ENCODE results near the gene MED12L. TPM values are rescaled to one million over a fixed set of nuclear protein-coding genes. Genes with fewer than 3 reads are reported as not detected.

Gene MED12L
- total RNA-seq, 2 experiments from 2014 or later, result 1.5 to 1.8 TPM

DNA sequence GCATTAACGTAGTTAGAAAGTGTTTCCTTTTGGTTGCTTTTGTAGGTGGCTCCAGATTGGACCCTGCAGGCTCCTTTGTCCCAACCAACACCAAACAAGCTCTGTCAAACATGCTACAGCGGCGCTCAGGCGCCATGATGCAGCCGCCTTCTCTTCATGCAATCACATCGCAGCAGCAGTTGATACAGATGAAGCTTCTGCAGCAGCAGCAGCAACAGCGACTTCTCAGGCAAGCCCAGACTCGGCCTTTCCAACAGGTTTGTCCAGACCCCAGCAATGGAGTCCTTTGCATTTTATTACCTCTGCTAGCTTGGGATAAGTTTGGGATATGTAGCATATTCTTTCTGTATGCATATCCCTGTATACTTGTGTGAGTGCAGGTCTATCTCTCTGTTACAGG lies 309.1 kb downstream of the MED12L start:
- POLR2A ChIA-PET, result no interaction called here
- CTCF ChIA-PET, result no interaction called here

DNA sequence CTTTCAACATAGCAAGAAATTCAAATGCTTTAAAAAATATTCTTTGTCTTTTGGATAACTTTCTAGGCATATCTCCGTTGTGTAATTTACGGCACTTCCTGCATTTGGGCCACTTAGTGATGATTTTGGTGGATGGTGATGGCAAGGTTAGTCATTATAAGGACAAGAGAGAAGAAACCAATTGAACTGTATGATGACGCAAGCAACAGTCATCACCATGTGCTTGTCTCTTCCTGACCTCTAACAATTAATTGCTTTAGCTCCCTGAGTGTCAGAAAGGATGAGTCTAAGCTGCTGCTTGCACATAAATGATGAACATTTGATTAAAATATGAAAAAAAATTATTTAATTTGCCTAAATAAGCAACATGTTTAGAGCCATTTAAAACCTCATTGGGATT lies 310.3 kb downstream of the MED12L start:
- ChIA-PET CTCF (no interaction called here), POLR2A (no interaction called here)

DNA sequence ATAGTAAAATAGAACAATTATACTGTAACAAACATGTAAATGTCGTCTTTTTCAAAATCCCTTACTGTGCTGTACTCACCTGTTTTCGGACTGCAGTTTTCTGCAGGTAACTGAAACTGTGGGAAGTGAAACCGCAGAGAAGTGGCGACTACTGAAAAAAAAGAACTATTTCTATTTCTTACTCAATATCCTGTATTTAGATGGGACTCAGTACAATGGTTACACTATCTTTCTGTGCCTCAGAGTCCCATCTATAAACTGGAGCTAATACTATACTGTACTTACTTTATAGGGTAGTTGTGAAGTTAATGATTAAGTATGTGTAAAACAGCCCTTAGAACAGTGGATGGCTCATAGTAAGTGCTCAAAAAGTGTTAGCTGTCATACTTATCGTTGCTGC lies 313.4 kb downstream of the MED12L start:
- ChIA-PET CTCF (no interaction called here), POLR2A (no interaction called here)

DNA sequence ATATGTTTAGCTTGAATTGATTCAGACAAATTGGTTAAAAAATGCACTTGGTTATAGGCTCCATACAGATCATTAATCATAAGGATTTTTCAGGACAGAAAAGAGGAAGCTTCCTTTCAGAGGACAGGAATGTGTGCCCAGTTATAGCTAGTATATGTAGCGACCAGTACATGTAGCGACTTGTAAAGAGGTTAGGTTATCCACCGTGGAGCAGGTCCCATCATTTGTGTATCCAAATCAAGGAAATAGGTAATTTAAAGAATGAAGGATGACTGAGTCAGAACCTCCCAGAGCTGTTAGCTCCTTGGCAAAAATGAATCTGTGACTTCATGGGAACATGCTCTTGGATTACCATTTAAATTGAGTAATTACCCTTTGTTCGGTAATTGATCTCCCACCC lies 314.9 kb downstream of the MED12L start:
- POLR2A ChIA-PET, result no interaction called here
- CTCF ChIA-PET, result no interaction called here

DNA sequence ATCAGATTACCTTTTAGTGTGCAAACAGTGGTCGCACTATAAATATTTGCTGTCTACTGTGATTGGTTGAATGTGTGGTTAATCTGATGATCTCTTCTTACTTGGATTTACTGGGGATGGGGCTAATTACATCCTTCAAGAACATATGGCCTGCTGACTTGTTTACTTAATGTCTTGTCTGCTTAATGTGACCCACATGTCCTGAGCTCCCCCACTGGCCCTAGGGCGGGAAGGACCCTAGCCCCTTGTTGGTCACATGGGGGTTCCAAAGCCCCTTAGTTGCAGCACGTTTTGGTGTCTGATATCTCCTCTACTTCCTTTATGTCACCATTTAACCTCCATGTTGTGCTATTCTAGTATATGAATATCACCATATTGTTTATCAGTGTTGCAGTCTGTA lies 316.9 kb downstream of the MED12L start:
- POLR2A ChIA-PET, result no interaction called here
- CTCF ChIA-PET, result no interaction called here

DNA sequence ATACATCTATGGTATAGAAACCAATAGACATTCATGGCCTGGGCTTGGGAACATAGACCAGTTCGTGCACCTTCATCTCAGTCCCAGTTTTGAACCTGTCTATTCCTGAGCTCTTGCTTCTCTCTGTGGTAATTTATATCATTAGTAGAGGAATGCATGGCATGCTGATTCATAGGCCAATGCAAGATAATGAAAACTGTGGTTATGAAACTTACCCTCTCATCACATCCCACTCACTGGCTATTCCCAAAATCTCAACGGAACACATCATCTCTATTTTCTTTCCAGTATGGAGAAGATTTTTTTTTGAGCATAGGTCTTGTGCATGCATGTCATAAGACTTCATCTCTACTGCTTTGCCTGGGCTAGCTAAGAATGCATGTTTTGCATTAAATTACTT lies 317.8 kb downstream of the MED12L start:
- CTCF ChIA-PET, result no interaction called here
- POLR2A ChIA-PET, result no interaction called here

DNA sequence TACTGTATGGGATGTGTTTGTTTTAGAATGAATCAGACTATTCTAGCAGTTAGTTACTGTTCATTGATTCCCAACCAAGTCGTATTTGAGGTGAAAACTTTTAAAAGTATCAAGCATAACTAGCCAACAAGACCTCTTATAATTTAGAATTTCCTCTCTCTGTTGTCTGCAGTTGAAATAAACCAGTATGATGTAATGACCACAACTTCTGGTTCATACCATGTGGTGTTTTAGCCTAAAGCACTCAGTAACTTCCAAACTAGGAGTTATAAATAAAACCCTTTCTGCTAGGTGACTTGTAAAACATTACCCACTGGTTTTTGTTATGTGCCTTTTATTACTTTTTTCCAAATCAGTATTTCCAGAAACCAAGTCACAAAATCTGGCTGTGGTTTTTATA lies 318.9 kb downstream of the MED12L start:
- CTCF ChIA-PET, result no interaction called here
- POLR2A ChIA-PET, result no interaction called here

DNA sequence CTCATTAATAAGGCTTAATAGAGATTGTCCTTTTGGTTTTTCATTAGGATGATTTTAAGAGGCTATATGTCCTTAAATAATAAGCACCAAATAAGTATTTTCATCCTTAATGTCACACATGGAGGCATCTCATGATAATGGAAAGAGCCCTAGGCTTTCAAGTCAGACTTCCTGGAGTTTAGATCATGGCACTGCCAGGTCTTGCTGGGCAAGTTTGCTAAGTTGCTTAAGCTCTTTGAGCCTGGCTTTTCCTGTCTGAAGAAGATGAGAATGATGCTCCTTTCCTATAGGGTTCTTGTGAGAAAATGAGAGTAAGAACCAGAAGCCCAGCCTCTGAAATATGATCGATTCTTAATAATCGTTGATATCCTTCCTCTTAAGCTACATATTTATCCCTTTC lies 322.5 kb downstream of the MED12L start:
- ChIA-PET POLR2A (no interaction called here), CTCF (no interaction called here)

DNA sequence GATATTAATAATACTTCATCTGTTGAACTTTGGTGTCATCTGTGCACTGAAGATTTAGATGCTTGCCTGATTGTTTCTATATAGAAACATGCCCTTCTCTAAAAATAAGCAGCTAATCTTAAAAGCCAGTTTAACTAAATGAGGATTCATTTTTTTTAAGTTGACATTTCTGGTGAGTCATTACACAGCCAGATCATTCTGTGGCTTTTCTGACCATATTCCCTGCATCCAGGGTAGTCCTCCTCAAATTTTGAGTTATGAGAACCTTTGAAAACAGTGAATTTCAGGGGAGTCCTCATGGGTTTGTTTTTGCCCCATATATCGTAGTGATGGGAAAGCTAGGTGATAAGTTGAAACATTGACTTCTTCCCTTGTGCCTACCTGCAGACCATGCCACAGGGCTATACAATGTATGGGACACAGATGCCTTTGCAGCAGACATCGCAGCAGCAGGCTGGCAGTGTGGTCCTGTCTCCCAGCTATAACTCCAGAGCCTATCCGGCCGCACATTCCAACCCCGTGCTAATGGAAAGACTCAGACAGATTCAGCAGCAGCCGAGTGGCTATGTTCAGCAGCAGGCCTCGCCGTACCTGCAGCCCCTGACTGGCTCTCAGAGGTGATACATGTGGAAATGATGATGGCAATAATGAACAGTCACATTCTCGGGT lies 325.6 kb downstream of the MED12L start:
- ChIA-PET CTCF (no interaction called here), POLR2A (no interaction called here)

DNA sequence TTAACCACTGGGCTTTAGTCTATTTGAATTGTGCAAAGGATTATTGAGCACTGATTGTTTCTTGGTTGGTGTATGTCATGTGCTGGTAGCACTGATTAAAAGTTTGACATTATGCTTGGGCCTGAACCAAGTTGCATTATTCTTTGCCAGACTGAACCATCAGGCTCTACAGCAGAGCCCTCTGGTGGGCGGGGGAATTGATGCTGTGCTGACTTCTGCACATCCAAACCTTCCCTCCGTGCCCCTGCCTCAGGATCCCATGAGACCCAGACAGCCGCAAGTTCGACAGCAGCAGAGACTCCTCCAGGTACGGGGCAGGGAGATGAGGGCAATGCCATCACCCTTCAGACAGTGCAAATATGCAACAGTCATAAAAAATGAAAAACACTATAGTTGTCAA lies 327.5 kb downstream of the MED12L start:
- CTCF ChIA-PET, result no interaction called here
- POLR2A ChIA-PET, result no interaction called here

DNA sequence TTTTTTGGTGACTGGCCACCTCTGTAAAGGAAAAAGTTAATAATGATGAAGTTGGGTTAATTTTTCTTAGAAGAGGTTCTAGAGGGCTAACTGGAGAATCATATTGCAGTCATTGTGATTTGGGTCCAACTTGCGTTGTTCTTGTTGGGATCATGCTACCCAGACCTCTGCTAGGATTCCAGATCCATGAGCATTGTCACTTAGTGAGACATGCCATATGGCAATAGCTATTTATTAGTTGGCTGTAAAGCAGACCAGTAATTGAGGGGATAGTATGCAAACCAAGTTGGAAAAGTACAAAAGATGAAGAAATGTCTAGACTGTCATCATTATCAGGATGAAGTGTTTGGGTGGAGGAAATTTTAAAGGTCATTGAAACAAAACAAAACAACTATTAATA lies 329.8 kb downstream of the MED12L start:
- POLR2A ChIA-PET, result no interaction called here

DNA sequence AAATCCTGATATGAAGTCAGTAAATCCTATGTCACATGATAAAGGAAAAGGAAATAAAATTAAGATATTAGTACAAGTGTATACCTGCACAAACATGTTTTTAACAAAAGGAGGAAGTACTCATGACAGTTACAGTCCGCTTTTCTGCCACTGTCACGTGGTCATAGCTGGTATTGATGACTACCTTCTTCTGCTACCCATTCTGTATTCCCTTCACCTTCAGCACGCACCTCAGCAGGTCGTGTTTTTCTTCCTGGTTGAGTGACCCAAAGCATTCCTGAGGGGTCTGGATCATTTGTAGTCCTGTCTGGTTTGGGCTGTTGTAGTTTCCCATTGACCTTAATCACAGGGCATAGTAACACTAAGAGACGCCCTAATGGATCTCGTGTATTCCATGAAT lies 334.3 kb downstream of the MED12L start:
- CTCF ChIA-PET, result no interaction called here
- POLR2A ChIA-PET, result no interaction called here

More for the DNA sequence above, 329.8 kb downstream of the MED12L start:
- CTCF ChIA-PET, result no interaction called here

DNA sequence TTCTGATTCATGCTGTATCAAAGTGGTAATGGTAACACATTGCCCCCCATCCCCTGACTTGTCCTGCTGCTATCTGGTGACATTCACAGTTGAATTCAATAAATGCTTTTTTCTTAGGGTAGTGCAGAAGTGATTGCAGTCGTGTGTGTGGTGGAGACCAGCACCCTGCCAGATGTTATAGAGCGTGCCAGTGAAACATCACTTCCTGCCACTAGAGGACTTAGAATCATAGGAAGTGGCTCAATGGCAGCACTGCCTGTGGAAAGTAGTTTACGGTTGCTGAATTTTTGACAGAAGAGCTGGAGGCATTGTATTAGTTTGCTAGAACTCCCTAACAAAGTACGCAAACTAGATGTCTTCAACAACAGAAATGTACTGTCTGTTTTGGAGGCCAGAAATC lies 336.5 kb downstream of the MED12L start:
- POLR2A ChIA-PET, result no interaction called here
- CTCF ChIA-PET, result no interaction called here

DNA sequence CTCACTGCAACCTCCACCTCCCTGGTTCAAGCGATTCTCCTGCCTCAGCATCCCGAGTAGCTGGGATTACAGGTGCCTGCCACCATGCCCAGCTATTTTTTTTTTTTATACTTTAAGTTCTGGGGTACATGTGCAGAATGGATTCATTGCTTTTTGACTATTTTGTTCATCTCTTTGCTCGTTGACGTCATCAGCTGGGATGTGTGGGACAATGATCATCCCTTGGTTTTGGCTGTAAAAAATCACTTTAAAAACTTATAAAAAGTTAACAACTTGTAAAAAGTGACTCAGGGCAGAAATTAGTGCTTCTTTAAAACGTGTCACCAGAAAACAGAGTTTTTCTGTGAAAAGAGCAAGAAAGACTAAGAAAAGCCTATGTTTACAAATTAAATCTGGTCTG lies 337.6 kb downstream of the MED12L start:
- POLR2A ChIA-PET, result no interaction called here
- CTCF ChIA-PET, result interaction anchor here (0.6 to 0.7 kb wide), 2 partner anchors 12 to 46 kb away, joined by 3 to 4 read pairs; no protein-coding TSS in a partner anchor

DNA sequence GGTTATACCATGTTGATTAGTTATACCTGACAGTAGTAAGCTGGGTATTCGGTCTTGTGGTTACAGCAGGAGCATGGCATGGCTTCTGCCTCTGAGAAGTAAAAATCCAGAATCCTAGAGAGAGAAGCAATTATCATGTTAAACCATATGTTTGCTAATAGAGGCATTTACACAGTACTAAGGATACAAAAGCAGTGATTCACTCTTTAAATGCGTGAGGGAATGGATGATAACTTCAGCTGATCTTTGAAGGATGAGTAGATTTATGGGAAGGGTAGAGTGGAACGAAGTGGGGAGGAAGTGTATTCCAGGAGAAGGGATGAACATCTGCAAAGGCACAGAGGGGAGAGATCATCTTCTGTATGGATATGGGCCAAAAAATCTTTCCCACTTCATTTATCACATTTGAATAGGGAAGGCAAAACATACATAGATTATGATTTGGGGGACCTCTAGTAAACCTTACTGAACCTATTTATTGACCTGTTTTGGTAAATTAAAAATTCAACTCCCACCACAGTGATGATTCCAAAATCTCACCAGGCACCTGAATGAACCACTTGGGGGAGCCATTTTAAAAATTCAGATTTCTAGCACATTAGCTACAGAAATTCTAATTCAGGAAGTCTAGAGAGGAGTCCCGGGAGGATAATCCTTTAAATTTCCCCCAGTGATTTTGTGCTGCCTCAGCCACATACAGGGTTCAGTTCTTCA lies 340.3 kb downstream of the MED12L start:
- POLR2A ChIA-PET, result no interaction called here

DNA sequence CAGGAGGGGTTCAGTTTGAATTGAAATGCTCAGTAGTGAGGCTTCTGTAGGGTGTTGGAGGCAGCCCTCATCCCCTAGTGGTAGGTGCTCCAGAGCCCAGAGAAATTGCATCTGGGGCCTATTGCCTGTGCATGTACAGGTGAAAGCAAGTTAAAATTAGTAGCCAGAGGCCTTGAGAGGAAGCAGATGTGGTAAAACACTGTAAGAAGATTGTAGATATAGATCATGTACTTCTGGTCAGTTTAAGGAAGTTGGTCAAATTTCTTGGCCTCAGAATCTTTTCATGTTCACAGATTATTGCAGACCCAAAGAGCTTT lies 340.8 kb downstream of the MED12L start:
- POLR2A ChIA-PET, result no interaction called here
- CTCF ChIA-PET, result interaction anchor here (1.1 kb wide), 1 partner anchor 13 kb away, joined by 3 read pairs; no protein-coding TSS in a partner anchor

More for the DNA sequence above, 340.3 kb downstream of the MED12L start:
- CTCF ChIA-PET, result interaction anchor here (1.1 kb wide), 1 partner anchor 14 kb away, joined by 3 read pairs; no protein-coding TSS in a partner anchor

DNA sequence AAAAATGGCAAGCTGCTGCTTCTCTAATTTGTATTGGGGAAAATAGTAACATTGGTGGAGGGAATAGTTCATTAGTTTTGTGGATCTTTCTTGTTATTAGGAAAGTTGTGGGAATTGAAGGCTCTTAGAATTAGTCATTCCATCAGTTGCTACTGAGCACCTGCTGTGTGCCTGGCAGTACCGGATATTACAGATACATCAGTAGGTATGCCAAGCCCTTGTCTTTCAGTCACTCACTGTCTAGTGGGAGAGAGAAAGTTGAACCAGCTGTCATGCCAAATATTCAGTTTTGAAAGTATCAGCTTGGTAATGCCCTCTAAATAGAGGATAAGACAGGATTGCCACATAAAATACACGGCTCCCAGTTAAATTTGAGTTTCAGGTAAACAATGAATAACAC lies 342.9 kb downstream of the MED12L start:
- POLR2A ChIA-PET, result no interaction called here
- CTCF ChIA-PET, result no interaction called here

DNA sequence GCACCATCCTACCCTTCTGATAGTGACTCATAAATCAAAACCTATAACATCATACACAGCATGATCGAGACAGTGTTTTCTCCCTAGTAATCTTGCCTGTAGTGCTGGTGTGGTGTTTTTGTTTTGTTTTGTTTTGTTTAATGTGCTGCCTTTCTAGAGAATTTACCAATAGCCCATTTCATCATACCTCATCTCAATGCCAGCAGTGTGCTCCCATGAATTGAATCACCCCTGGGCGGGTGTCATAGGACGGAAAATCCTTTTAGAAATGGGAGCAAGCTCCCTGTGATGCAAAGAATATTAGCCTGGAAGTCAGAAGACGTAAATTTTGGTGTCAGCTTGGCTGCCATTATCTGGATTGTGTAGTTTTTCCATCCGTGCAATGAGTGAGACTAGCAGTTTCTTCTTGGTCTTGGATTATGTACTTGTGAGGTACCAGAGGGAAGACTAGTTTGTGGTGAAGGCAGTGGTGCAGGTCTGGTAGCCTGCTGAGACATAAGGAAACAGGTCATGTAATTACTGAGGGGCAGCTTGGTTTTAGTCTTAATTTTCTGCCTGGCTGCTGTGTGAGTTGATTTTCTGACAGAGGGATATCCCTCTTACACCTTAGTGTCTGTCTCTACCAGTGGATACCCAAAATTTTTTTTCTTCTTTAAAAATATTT lies 345.5 kb downstream of the MED12L start:
- ChIA-PET CTCF (no interaction called here), POLR2A (interaction anchor here (0.6 kb wide), 1 partner anchor 124 kb away, joined by 3 read pairs; no protein-coding TSS in a partner anchor)

DNA sequence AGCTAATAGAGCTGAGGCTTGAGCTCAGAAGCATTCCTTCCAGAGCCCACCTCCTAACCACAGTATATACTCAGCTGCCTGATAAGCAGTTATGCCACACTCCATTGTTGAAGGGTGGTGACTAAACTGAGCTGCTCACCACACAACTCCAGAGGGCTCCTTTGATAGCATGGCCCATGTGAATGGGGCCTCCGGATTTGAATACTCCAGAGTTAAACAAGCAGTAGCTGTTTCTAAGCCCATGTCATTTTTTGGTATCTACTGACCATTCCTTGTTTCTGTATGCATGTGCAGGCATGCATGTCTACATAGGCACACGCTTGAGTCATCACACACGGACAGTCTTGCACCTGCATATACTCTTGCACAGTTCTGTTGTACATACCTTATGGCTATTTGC lies 346.5 kb downstream of the MED12L start:
- ChIA-PET POLR2A (no interaction called here), CTCF (no interaction called here)

DNA sequence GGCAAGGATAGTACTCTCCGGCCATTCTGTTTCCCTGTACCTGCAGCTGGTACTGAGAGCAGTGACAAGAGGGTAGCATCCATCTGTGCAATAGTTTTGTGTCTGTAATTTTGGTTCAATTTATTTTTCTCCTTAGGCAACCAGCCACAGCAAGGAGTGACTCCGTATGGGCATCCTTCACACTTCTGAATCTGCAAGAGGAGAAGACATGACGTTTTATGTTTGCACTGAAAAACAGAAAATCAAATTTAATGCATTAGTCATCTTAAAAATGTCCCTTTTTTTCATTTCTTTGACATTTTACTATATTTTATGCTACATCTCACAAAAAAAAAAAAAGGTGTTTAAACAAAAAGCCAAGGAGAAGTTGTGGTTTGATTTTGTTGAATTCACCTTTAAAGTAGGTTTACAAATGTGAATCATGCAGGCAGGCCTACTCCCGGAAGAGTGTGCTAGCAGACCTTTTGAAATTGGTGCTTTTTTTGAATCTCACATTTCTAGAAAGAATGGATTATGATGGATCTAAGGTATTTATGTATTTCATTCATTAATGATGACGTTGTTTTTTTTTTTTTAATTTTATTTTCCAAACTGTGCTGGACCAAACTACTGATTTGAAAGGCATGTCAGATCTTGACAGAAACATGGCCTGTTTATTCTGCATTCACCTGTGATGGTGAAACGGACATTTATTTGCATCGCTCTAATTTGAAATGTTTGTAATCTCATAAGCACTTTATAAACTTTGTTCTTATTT lies 347.3 kb downstream of the MED12L start:
- ChIA-PET POLR2A (no interaction called here), CTCF (no interaction called here)

Data from activated CD8-positive, alpha-beta memory T cell treated with anti-CD3 and anti-CD28 coated beads for 36 hours (primary cell).